Brain pericyte (primary cell): ENCODE data around the gene YAP1.

ENCODE experiments used
- DNase-seq: peaks from one replicate; pipeline ENCODE4 v3.0.0-alpha.2; 2012; ENCODE audit warnings: low read depth, low spot score

YAP1 gene

GRCh38 chr11:102117472-102118113 lies 7.3 kb downstream of the YAP1 start:
- no peak for DNase-seq

- no peak for DNase-seq
Measured at GRCh38 chr11:102118937-102119336, 8.7 kb downstream of the YAP1 start.

GRCh38 chr11:102119997-102120396 lies 9.8 kb downstream of the YAP1 start:
- DNase-seq = no peak

GRCh38 chr11:102120437-102120973 lies 10.3 kb downstream of the YAP1 start:
- no peak for DNase-seq

- DNase-seq = no peak
Measured at GRCh38 chr11:102121329-102121728, 11.1 kb downstream of the YAP1 start.

- DNase-seq = no peak
Measured at GRCh38 chr11:102134597-102134996, 24.4 kb downstream of the YAP1 start.

GRCh38 chr11:102135256-102135655 lies 25.0 kb downstream of the YAP1 start:
- DNase-seq = no peak

GRCh38 chr11:102138223-102138622 lies 28.0 kb downstream of the YAP1 start:
- DNase-seq = no peak

GRCh38 chr11:102138670-102139069 lies 28.4 kb downstream of the YAP1 start:
- no peak for DNase-seq

- DNase-seq = no peak
Measured at GRCh38 chr11:102139081-102139498, 28.8 kb downstream of the YAP1 start.

- no peak for DNase-seq
Measured at GRCh38 chr11:102142333-102142732, 32.1 kb downstream of the YAP1 start.

- DNase-seq = no peak
Measured at GRCh38 chr11:102143867-102144266, 33.6 kb downstream of the YAP1 start.

GRCh38 chr11:102144357-102145355 lies 34.4 kb downstream of the YAP1 start:
- DNase-seq = no peak

- DNase-seq = no peak
Measured at GRCh38 chr11:102147015-102147414, 36.8 kb downstream of the YAP1 start.

GRCh38 chr11:102147632-102148031 lies 37.4 kb downstream of the YAP1 start:
- no peak for DNase-seq

- DNase-seq = no peak
Measured at GRCh38 chr11:102148059-102148458, 37.8 kb downstream of the YAP1 start.

GRCh38 chr11:102151784-102152525 lies 41.7 kb downstream of the YAP1 start:
- no peak for DNase-seq

GRCh38 chr11:102153082-102153481 lies 42.8 kb downstream of the YAP1 start:
- DNase-seq = no peak

GRCh38 chr11:102154806-102155205 lies 44.6 kb downstream of the YAP1 start:
- no peak for DNase-seq

GRCh38 chr11:102155676-102156075 lies 45.4 kb downstream of the YAP1 start:
- DNase-seq = no peak

- DNase-seq = no peak
Measured at GRCh38 chr11:102157219-102157618, 47.0 kb downstream of the YAP1 start.
